Breast epithelium (tissue), 4 donors: ENCODE results near the gene GPR155. TPM values are rescaled to one million over a fixed set of nuclear protein-coding genes. Genes with fewer than 3 reads are reported as not detected.

ENCODE experiments used
- DNase-seq, 2 donors: peaks; one replicate each; pipeline ENCODE4 v3.0.0-alpha.2; 2019; ENCODE audit warnings: low spot score in 2 of 2
- H3K27ac ChIP-seq, 2 donors: fragments of 200-600 bp; sonication (generic) in 1 of 2; one replicate each; pipeline ENCODE4 v1.5.1; 2016 to 2019; ENCODE audit warnings: mild to moderate bottlenecking in 1 of 2
- H3K27me3 ChIP-seq, 2 donors: fragments of 200-600 bp; sonication (generic) in 1 of 2; one replicate each; pipeline versions ENCODE4 v1.5.1 to v1.6.0; 2017 to 2019; ENCODE audit warnings: control low read depth in 1 of 2, mild to moderate bottlenecking in 1 of 2
- H3K36me3 ChIP-seq: fragments of 200-600 bp; one replicate; pipeline ENCODE4 v1.5.1; 2019
- H3K4me1 ChIP-seq, 2 donors: fragments of 200-600 bp; sonication (generic); one replicate each; pipeline ENCODE4 v1.5.1; 2016 to 2019; ENCODE audit warnings: control low read depth in 1 of 2
- H3K4me3 ChIP-seq, 3 donors: fragments of 200-600 bp; sonication (generic); 1 replicate in 2 of 3; 2 replicates in 1 of 3; pipeline ENCODE4 v1.5.1; 2016 to 2019; ENCODE audit warnings: mild to moderate bottlenecking in 3 of 3, moderate library complexity in 2 of 3
- H3K9me3 ChIP-seq, 2 donors: fragments of 200-600 bp; sonication (generic) in 1 of 2; one replicate each; pipeline ENCODE4 v1.5.1; 2016 to 2019; ENCODE audit warnings: control low read depth in 1 of 2
- CTCF ChIP-seq, 3 donors: fragments of 450-650 bp; IDR thresholded peaks; one replicate each; pipeline ENCODE4 v1.5.1; 2016 to 2017; ENCODE audit warnings: antibody characterized with exemption in 3 of 3, mild to moderate bottlenecking in 3 of 3, moderate library complexity in 3 of 3
- POLR2A ChIP-seq: fragments of 450-650 bp; IDR thresholded peaks from one replicate; pipeline ENCODE4 v1.6.1; 2016; ENCODE audit warnings: antibody characterized with exemption, mild to moderate bottlenecking, moderate library complexity
- POLR2AphosphoS5 ChIP-seq, 3 donors: sonication (generic); formaldehyde crosslinking; IDR thresholded peaks; one replicate each; pipeline ENCODE4 v1.6.1; 2017; ENCODE audit warnings: antibody characterized with exemption in 3 of 3
- intact Hi-C: fragments of 100-400 bp; cut with DNase I; formaldehyde crosslinking; loops from one replicate; pipeline ENCODE4 v1.15.1; 2023; ENCODE audit warnings: low total_unique reads
- total RNA-seq, 3 donors: library from RNA; depleted of rRNA; stranded (reverse); fragments of >200 nt; gene quantifications; one replicate each; pipeline ENCODE4 v1.1.0, GENCODE V29; 2016

Gene GPR155
- total RNA-seq, 3 donors from 2014 or later, result 4.3 to 7.2 (median 5.0) TPM

GRCh38 chr2:174482854-174483253, 4.0 kb downstream of the GPR155 start:
- no peaks in the 10 kb centered on the region for H3K4me1 ChIP-seq
- DNase-seq, result no peak
- no peaks in the 10 kb centered on the region for H3K9me3 ChIP-seq
- no peak overlapping the region for H3K4me3 ChIP-seq
- H3K27ac ChIP-seq, result no peak overlapping the region
- no peaks in the 10 kb centered on the region for H3K36me3 ChIP-seq
- no peaks in the 10 kb centered on the region for H3K27me3 ChIP-seq
- intact Hi-C loops, result no loop called here
- TF ChIP-seq CTCF (IDR thresholded peaks at IDR 0.05) (no peak), POLR2AphosphoS5 (IDR thresholded peaks at IDR 0.05) (no peak), POLR2A (no peak)

- no peak overlapping the region for H3K27ac ChIP-seq
- H3K36me3 ChIP-seq, result no peaks in the 10 kb centered on the region
- TF ChIP-seq POLR2A (no peak), POLR2AphosphoS5 (IDR thresholded peaks at IDR 0.05) (no peak), CTCF (IDR thresholded peaks at IDR 0.05) (no peak)
- H3K4me3 ChIP-seq, result no peak overlapping the region
- intact Hi-C loops, result no loop called here
- no peaks in the 10 kb centered on the region for H3K27me3 ChIP-seq
- no peaks in the 10 kb centered on the region for H3K4me1 ChIP-seq
- H3K9me3 ChIP-seq, result no peaks in the 10 kb centered on the region
- DNase-seq, result no peak
Observed at GRCh38 chr2:174477759-174478158, 9.1 kb downstream of the GPR155 start.

GRCh38 chr2:174473796-174474195, 13.0 kb downstream of the GPR155 start:
- intact Hi-C loops, result no loop called here
- no peak overlapping the region for H3K27ac ChIP-seq
- no peak for TF ChIP-seq CTCF (IDR thresholded peaks at IDR 0.05)

GRCh38 chr2:174465327-174465726, 21.5 kb downstream of the GPR155 start:
- TF ChIP-seq POLR2A (no peak), CTCF (IDR thresholded peaks at IDR 0.05) (no peak), POLR2AphosphoS5 (IDR thresholded peaks at IDR 0.05) (no peak)
- Histone ChIP-seq H3K27me3 (no peaks in the 10 kb centered on the region), H3K4me1 (no peaks in the 10 kb centered on the region), H3K27ac (no peak overlapping the region), H3K36me3 (no peaks in the 10 kb centered on the region), H3K4me3 (no peak overlapping the region), H3K9me3 (no peaks in the 10 kb centered on the region)
- no peak for DNase-seq
- intact Hi-C loops, result no loop called here

More at GRCh38 chr2:174473796-174474195, 13.0 kb downstream of the GPR155 start:
- H3K9me3 ChIP-seq, result no peaks in the 10 kb centered on the region
- no peaks in the 10 kb centered on the region for H3K36me3 ChIP-seq
- no peak overlapping the region for H3K4me3 ChIP-seq
- no peaks in the 10 kb centered on the region for H3K4me1 ChIP-seq
- no peaks in the 10 kb centered on the region for H3K27me3 ChIP-seq
- no peak for DNase-seq

GRCh38 chr2:174461221-174461620, 25.6 kb downstream of the GPR155 start:
- H3K9me3 ChIP-seq, result no peaks in the 10 kb centered on the region
- intact Hi-C loops, result no loop called here
- TF ChIP-seq POLR2A, result no peak
- TF ChIP-seq POLR2AphosphoS5 (IDR thresholded peaks at IDR 0.05), result no peak
- no peak for TF ChIP-seq CTCF (IDR thresholded peaks at IDR 0.05)
- H3K4me3 ChIP-seq, result no peak overlapping the region
- no peaks in the 10 kb centered on the region for H3K4me1 ChIP-seq
- H3K27me3 ChIP-seq, result no peaks in the 10 kb centered on the region
- H3K36me3 ChIP-seq, result no peaks in the 10 kb centered on the region
- no peak overlapping the region for H3K27ac ChIP-seq
- DNase-seq, result no peak
